HUES6 (cell line): ENCODE data around the gene CCDC92.

ENCODE experiments used
- H3K27ac ChIP-seq: 2 replicates; pipeline ENCODE4 v1.7.0; 2013; ENCODE audit warnings: low read depth, mild to moderate bottlenecking, low read length, inconsistent platforms
- H3K27me3 ChIP-seq: 2 replicates; pipeline ENCODE4 v1.6.1; 2013; ENCODE audit warnings: low read length; ENCODE audit not compliant: control insufficient read depth, insufficient read depth
- H3K36me3 ChIP-seq: 2 replicates; pipeline ENCODE4 v1.6.1; 2013; ENCODE audit warnings: low read length; ENCODE audit not compliant: control insufficient read depth, insufficient read depth
- H3K4me1 ChIP-seq: 2 replicates; pipeline ENCODE4 v1.6.1; 2013; ENCODE audit warnings: low read length; ENCODE audit not compliant: control insufficient read depth, insufficient read depth
- H3K4me3 ChIP-seq: 2 replicates; pipeline ENCODE4 v1.5.1; 2013; ENCODE audit warnings: low read depth, low read length
- H3K9ac ChIP-seq: one replicate; pipeline ENCODE4 v1.6.1; 2013; ENCODE audit warnings: mild to moderate bottlenecking, low read length
- H3K9me3 ChIP-seq: 2 replicates; pipeline ENCODE4 v1.6.1; 2013; ENCODE audit warnings: low read depth, low read length; ENCODE audit not compliant: control insufficient read depth, insufficient read depth

The CCDC92 gene

DNA sequence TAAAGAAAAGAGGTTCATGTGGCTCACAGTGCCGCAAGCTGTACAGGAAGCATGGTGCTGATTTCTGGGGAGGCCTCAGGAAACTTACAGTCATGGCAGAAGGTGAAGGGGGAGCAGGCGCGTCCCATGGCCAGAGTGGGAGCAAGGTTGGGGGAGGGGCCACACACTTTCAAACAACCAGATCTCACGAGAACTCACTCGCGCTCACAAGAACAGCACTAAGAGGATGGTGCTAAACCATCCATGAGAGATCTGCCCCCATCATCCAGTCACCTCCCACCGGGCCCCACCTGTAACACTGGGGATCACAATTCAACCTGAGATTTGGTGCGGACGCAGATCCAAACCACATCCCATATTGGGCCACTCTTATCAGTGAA lies 80.5 kb downstream of the CCDC92 start:
- Histone ChIP-seq H3K9me3 (no peaks in the 10 kb centered on the region), H3K4me1 (no peaks in the 10 kb centered on the region; the same call in 1 of the 2 replicates), H3K27ac (no peak overlapping the region), H3K9ac (no peak overlapping the region), H3K27me3 (peaks cover 2% of the 10 kb centered on the region; the same call in 1 of the 2 replicates), H3K4me3 (no peak overlapping the region), H3K36me3 (no peaks in the 10 kb centered on the region)

DNA sequence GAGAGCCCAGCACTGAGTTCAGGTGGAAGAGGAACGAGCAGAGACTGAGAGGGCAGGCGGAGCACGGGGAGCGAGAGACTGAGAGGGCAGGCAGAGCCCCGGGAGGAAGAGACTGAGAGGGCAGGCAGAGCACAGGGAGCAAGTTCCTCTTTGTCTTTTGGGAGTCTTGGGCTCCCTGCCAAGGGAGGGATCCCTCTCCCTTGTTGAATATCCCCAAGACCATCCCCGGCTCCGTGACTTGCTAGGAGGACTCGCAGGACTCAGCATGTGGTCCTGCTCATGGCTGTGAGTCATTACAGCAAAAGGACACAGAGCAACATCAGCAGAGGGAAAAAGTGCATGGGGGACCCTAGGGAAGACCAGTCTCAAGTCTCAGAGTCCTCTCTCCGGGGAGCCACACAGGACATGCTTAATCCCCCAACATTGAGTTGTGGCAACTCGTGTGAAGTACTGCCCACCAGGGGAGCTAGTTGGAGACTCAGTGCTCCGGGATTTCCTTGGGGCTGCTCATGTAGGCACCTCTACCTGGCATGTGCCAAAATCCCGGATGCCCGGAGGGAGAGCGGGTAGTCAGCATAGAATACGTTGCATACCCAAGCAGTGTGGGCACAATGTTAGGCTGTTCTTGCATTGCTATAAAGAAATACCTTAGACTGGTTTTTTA lies 81.0 kb downstream of the CCDC92 start:
- Histone ChIP-seq H3K27ac (no peak overlapping the region), H3K27me3 (peaks cover 4% of the 10 kb centered on the region; the same call in 1 of the 2 replicates), H3K4me1 (no peaks in the 10 kb centered on the region; the same call in 1 of the 2 replicates)

DNA sequence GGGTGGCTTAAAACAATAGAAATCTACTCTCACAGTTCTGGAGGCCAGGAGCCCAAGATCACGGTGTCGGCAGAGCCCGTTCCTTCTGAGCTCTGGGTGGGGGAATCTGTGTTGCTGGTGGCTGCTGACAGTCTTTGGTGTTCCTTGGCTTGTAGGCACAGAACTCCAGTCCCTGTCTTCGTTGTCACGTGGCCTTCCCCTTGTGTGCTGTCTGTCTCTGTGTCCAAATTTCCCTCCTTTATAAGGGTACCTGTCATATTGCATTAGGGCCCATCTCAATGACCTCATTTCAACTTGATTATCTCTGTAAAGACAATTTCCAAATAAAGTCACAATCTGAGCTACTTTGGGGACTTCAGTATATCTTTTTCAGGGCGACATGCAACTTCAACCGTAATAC lies 81.6 kb downstream of the CCDC92 start:
- Histone ChIP-seq H3K9ac (no peak overlapping the region), H3K4me1 (no peaks in the 10 kb centered on the region; the same call in 1 of the 2 replicates), H3K36me3 (no peaks in the 10 kb centered on the region), H3K4me3 (no peak overlapping the region), H3K27ac (no peak overlapping the region), H3K9me3 (no peaks in the 10 kb centered on the region), H3K27me3 (peaks cover 8% of the 10 kb centered on the region; the same call in 1 of the 2 replicates)

More for the DNA sequence above, 81.0 kb downstream of the CCDC92 start:
- Histone ChIP-seq H3K9me3 (no peaks in the 10 kb centered on the region), H3K36me3 (no peaks in the 10 kb centered on the region), H3K4me3 (no peak overlapping the region), H3K9ac (no peak overlapping the region)

DNA sequence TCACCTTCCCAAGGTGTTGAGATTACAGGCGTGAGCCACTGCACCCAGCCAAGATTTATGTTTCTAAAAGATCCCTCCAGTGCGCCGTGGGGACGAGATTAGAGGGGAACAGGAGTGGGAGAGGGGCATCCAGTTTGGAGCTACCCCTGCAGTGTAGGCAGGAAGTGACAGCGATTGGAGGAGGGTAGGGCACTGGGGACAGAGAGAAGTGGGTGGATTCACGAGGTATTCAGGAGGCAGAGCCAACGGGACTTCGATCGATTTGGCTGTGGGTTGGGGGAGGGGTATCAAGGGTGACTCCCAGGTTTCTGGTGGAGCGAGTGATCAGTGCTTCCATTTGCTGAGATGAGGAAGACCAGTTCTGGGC lies 82.1 kb downstream of the CCDC92 start:
- no peaks in the 10 kb centered on the region for H3K36me3 ChIP-seq
- peaks cover 8% of the 10 kb centered on the region; the same call in 1 of the 2 replicates for H3K27me3 ChIP-seq
- H3K9me3 ChIP-seq, result 0 out of 2 replicates have a peak, but pooled peaks cover under 1% of the 10 kb centered on the region
- no peak overlapping the region for H3K4me3 ChIP-seq
- no peak overlapping the region for H3K27ac ChIP-seq
- H3K9ac ChIP-seq, result no peak overlapping the region
- H3K4me1 ChIP-seq, result no peaks in the 10 kb centered on the region; the same call in 1 of the 2 replicates

DNA sequence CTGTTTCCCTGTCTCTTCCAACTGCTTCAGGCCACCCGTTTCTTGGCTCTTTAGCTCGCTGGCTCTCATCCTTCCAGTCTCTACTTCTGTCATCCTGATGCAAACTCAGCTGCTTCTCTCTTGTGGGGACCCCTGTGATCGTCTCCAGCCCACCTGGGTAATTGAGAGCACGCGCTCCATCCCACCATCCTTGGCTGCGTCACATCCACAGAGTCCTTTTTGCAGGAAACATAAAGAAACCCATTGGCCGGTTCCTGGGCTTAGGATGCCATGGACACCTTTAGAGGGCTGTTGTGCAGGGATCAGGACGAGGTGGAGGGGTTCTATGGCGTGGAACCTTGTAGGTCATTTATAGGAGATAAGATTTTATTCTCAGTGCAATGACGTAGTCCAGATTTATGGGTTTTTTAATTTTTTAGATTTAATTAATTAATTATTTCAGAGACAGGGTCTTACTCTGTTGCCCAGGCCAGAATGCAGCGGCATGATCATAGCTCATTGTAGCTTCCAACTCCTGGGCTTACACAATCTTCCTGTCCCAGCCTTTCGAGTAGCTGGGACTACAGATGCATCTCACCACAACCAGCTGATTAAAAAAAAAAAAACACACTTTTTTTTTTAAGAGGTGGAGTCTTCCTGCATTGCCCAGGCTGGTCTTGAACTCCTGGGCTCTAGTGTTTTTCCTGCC lies 82.6 kb downstream of the CCDC92 start:
- Histone ChIP-seq H3K27me3 (peaks cover 14% of the 10 kb centered on the region; the same call in 1 of the 2 replicates), H3K4me1 (no peaks in the 10 kb centered on the region; the same call in 1 of the 2 replicates), H3K27ac (no peak overlapping the region), H3K9me3 (0 out of 2 replicates have a peak, but pooled peaks cover 2% of the 10 kb centered on the region), H3K36me3 (no peaks in the 10 kb centered on the region), H3K4me3 (no peak overlapping the region), H3K9ac (no peak overlapping the region)

DNA sequence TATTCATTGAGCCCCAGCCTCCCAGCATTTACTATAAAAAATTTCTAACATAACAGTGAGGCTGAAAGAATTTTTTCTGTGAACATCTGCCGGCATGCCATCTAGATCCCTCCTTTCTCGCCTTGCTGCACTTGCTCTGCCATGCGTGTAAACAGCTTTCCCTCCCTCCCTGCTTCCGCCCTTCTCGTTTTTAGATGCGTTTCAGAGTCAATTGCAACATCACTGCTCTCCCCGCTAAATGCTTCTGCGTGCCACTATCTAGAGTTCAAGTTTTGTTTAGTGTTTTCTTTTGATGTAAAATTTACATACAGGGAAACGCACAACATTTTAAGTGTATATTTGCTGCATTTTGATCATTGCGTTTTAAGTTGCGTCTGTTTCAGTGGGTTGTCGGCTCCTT lies 83.6 kb downstream of the CCDC92 start:
- Histone ChIP-seq H3K4me1 (no peaks in the 10 kb centered on the region; the same call in 1 of the 2 replicates), H3K9ac (no peak overlapping the region), H3K27me3 (peaks cover 14% of the 10 kb centered on the region; the same call in 1 of the 2 replicates), H3K36me3 (no peaks in the 10 kb centered on the region), H3K4me3 (no peak overlapping the region), H3K27ac (no peak overlapping the region), H3K9me3 (0 out of 2 replicates have a peak, but pooled peaks cover 2% of the 10 kb centered on the region)

DNA sequence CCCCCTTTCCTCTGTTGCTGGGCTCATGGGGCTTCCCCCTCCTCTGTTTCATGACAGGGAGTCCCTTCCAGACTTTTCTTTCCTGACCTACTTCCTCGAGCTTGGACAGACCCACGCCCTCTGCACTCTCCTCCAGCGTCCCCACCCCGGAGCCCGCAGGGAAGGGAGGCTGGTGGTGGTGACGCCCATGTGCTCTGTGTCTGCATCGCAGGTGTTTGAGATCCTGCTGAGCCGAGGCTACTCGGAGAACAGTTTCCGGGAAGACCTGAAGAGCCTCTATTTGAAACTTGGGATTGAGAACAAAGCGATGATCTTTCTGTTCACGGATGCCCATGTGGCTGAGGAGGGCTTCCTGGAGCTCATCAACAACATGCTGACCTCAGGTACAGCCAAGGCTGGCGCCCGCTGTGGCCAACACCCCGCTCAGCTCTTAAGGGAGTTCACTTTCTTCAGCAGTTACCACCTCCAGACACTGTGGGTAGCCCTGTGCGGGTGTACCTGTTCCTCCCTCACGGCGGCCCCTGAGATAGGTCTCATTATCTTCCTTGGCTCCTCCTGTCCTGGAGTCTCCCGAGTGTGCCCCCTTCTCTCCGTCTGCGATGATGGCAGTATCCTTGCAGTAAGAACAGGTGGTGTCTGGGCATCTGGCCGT lies 85.6 kb downstream of the CCDC92 start:
- no peak overlapping the region for H3K27ac ChIP-seq
- H3K36me3 ChIP-seq, result no peaks in the 10 kb centered on the region
- H3K4me1 ChIP-seq, result no peaks in the 10 kb centered on the region; the same call in 1 of the 2 replicates
- H3K4me3 ChIP-seq, result no peak overlapping the region
- peaks cover 22% of the 10 kb centered on the region; the same call in 1 of the 2 replicates for H3K27me3 ChIP-seq
- 0 out of 2 replicates have a peak, but pooled peaks cover 2% of the 10 kb centered on the region for H3K9me3 ChIP-seq
- H3K9ac ChIP-seq, result no peak overlapping the region

DNA sequence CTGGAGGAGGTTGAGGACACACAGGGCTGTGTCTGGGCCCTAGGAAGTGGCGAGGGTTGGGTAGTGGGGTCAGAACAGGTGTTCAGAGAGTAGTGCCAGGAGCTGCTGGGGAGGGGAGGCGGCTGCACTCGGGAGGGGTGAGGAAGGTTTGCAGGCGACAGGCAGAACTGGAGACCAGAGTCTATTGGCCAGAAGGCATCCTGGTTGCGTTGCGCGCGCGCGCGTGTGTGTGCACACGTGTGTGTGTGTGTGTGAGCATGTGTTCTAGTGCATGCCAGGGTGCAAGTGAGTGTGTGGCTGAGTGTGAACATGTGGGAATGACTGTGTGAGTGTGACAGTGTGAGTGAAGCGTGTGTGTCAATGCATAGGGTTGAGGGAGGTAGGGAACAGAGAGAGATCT lies 86.4 kb downstream of the CCDC92 start:
- H3K36me3 ChIP-seq, result no peaks in the 10 kb centered on the region
- H3K4me1 ChIP-seq, result no peaks in the 10 kb centered on the region; the same call in 1 of the 2 replicates
- H3K9me3 ChIP-seq, result 0 out of 2 replicates have a peak, but pooled peaks cover 2% of the 10 kb centered on the region
- no peak overlapping the region for H3K27ac ChIP-seq
- H3K9ac ChIP-seq, result no peak overlapping the region
- H3K4me3 ChIP-seq, result no peak overlapping the region
- peaks cover 22% of the 10 kb centered on the region; the same call in 1 of the 2 replicates for H3K27me3 ChIP-seq
